ENCODE measurements around the gene EXOSC10.
"Not testable (repeated sequence)": the region's sequence is repeated elsewhere in the genome, so short reads cannot be mapped to it uniquely, and the experiment has no call there.

Gene EXOSC10

DNA sequence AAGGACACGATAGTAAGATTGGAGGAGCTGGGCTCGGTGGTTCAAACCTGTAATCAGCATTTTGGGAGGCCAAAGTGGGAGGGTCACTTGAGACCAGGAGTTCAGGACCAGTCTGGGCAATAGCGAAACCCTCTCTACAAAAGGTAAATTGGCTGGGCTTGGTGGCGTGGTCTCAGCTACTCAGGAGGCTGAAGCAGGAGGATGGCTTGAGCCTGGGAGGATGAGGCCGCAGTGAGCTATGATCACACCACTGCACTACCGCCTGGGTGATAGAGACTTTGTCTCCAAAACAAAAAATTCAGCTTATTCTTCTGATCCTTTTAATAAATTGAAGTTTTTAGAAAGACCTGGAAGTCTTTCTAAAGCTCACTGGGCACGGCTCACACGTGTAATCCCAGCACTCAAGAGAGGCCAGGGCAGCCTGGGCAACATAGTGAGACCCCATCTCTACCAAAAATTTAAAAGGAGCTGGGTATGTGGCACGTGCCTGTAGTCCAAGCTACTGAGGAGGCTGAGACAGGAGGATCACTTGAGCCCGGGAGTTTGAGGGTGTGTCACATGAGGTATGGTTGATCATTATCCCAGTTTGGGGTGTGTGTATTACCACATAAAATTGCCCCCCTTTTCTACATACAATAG, 67.9 kb downstream of the EXOSC10 start:
- no peak overlapping the region for H3K27ac Mint-ChIP-seq

DNA sequence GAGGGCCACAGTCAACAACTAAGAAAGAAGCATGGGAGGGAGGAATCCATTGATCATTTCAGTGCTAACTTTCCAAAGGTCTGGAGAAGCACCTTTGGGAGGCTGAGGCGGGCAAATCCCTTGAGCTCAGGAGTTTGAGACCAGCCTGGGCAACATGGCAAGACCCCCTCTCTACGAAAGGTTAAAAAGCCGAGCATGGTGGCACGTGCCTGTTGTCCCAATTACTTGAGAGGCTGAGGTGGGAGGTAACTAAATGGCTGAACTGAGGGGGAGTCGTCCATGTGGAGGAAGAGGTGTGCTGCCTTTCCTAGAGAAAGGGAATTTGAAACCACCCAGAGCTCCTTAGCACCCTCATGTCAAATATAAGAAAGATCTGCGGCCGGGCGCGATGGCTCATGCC, 68.8 kb downstream of the EXOSC10 start:
- Mint-ChIP-seq H3K27me3 (ENCODE audit: low read depth) (no peaks in the 10 kb centered on the region), H3K4me3 (no peak overlapping the region), H3K9me3 (no peaks in the 10 kb centered on the region), H3K36me3 (ENCODE audit: low read depth) (peaks cover 13% of the 10 kb centered on the region), H3K4me1 (ENCODE audit: low read depth) (peaks cover 2% of the 10 kb centered on the region), H3K27ac (no peak overlapping the region)

More for the DNA sequence above, 67.9 kb downstream of the EXOSC10 start:
- no peaks in the 10 kb centered on the region for H3K27me3 Mint-ChIP-seq (ENCODE audit: low read depth)
- peaks cover 8% of the 10 kb centered on the region for H3K36me3 Mint-ChIP-seq (ENCODE audit: low read depth)
- peaks cover 2% of the 10 kb centered on the region for H3K4me1 Mint-ChIP-seq (ENCODE audit: low read depth)
- H3K9me3 Mint-ChIP-seq, result no peaks in the 10 kb centered on the region
- H3K4me3 Mint-ChIP-seq, result no peak overlapping the region

DNA sequence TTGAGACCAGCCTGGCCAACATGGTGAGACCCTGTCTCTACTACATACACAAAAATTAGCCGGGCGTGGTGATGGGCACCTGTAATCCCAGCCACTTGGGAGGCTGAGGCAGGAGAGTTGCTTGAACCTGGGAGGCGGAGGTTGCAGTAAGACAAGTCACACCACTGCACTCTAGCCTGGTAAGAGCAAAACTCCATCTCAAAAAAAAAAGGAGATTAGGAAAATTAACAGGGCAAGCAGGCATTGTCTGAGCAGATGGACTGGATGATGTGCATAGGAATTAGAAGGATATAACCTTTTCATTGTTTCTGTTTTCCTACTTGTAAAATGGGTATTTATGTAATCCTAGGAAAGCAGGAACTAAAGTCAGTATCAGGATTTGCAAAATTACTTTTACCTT, 71.7 kb downstream of the EXOSC10 start:
- H3K9me3 Mint-ChIP-seq, result no peaks in the 10 kb centered on the region
- no peaks in the 10 kb centered on the region for H3K27me3 Mint-ChIP-seq (ENCODE audit: low read depth)
- H3K4me1 Mint-ChIP-seq (ENCODE audit: low read depth), result peaks cover 5% of the 10 kb centered on the region
- peaks cover 32% of the 10 kb centered on the region for H3K36me3 Mint-ChIP-seq (ENCODE audit: low read depth)
- H3K4me3 Mint-ChIP-seq, result no peak overlapping the region
- no peak overlapping the region for H3K27ac Mint-ChIP-seq

DNA sequence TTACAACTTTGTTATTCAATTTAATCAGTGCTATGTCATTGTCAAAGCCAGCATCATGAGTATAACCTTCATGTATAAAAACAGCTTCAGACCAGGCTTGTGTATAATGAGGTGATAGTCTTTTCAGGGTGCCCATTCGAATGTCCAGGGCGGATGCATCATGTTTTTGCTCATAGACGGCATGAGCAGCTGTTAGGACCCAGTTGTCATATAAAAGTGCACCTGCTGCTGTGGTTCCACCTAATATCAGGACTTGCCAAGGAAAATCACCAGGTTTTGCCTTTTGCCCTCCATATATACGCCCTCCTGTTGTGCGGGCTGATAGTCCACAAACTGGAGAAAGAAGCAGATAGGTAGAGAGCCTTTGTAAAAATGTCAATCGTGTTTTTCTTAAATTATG, 72.4 kb downstream of the EXOSC10 start:
- H3K36me3 Mint-ChIP-seq (ENCODE audit: low read depth), result peaks cover 35% of the 10 kb centered on the region
- H3K27ac Mint-ChIP-seq, result no peak overlapping the region
- no peaks in the 10 kb centered on the region for H3K9me3 Mint-ChIP-seq
- H3K27me3 Mint-ChIP-seq (ENCODE audit: low read depth), result no peaks in the 10 kb centered on the region
- no peak overlapping the region for H3K4me3 Mint-ChIP-seq
- peaks cover 6% of the 10 kb centered on the region for H3K4me1 Mint-ChIP-seq (ENCODE audit: low read depth)

DNA sequence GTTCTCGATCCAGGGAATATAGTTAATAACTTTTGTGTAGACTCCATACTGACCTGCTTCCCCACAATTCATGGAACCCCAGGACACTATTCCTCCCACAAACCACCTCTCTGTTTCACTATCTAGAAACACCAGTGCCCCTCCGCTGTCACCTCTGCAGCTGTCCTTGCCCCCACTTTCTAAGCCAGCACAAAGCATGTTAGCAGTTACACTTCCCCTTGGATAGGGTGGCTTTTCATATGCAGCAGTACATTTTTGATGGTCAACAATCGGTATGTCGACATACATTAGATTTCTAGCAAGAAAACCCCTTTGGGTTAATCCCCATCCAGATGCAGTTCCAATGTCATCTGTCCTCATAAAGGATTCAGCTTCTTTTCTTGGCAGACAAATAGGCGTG, 72.8 kb downstream of the EXOSC10 start:
- no peak overlapping the region for H3K27ac Mint-ChIP-seq
- no peak overlapping the region for H3K4me3 Mint-ChIP-seq
- H3K36me3 Mint-ChIP-seq (ENCODE audit: low read depth), result peaks cover 37% of the 10 kb centered on the region
- H3K27me3 Mint-ChIP-seq (ENCODE audit: low read depth), result no peaks in the 10 kb centered on the region
- peaks cover 8% of the 10 kb centered on the region for H3K4me1 Mint-ChIP-seq (ENCODE audit: low read depth)
- H3K9me3 Mint-ChIP-seq, result no peaks in the 10 kb centered on the region

DNA sequence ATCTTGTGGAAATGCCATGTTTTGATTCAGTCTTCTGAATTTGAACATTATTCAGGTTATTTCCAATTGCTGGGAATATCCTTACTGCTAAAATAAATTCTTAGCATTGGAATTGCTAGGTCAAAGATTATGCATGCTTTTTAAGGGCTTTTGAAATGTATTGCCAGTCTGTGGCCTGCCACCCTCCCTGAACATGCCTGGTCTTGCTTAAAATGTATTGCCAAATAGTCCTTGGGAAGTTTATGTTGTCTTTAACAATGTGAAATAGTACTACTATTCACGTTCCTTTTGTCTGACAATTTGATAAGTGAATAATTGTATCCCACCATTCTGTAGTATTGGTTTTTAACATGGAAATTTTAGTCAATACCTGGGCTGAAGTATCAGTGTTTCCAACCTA, 73.6 kb downstream of the EXOSC10 start:
- Mint-ChIP-seq H3K36me3 (ENCODE audit: low read depth) (peaks cover 39% of the 10 kb centered on the region), H3K27me3 (ENCODE audit: low read depth) (no peaks in the 10 kb centered on the region), H3K4me3 (no peak overlapping the region), H3K27ac (no peak overlapping the region), H3K9me3 (no peaks in the 10 kb centered on the region), H3K4me1 (ENCODE audit: low read depth) (peaks cover 8% of the 10 kb centered on the region)

DNA sequence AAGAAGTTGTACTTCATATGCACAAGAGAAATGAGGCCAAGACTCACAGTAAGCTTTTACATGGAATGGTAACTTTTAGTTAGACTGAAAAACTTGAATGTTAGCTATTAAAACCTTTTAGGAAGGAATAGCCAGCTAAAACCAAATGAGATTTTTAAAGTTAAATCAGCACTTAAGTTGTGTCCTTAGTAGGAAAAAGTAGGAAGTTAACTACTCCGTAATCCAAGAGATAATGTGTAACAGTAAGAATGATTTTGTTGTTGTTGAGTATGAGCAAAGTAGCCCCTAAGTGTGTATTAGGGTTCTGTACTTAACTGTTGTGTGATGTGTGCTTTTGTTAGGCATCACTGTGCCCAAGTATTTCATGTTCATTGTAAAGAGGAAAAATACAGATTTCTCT, 74.1 kb downstream of the EXOSC10 start:
- Mint-ChIP-seq H3K4me3 (no peak overlapping the region), H3K27ac (no peak overlapping the region), H3K4me1 (ENCODE audit: low read depth) (peaks cover 8% of the 10 kb centered on the region), H3K36me3 (ENCODE audit: low read depth) (peaks cover 36% of the 10 kb centered on the region), H3K9me3 (no peaks in the 10 kb centered on the region), H3K27me3 (ENCODE audit: low read depth) (no peaks in the 10 kb centered on the region)

DNA sequence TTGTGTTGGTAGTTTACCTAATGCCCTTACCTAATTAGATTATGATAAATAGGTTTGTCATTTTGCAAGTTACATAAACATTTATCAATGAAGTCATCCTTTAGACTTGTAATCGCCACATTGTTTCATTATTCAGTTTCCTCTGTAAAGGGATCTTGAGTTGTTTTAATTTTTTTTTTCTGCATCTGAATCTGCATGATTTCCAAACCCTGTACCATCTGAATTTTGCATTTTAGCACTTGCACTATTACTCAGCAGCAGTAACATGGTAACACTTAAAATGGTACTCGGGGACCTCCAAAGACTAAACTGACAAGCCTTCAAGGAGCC, 74.8 kb downstream of the EXOSC10 start:
- Mint-ChIP-seq H3K4me1 (ENCODE audit: low read depth) (peaks cover 8% of the 10 kb centered on the region), H3K27ac (no peak overlapping the region), H3K36me3 (ENCODE audit: low read depth) (peaks cover 40% of the 10 kb centered on the region), H3K27me3 (ENCODE audit: low read depth) (no peaks in the 10 kb centered on the region), H3K4me3 (no peak overlapping the region), H3K9me3 (no peaks in the 10 kb centered on the region)

DNA sequence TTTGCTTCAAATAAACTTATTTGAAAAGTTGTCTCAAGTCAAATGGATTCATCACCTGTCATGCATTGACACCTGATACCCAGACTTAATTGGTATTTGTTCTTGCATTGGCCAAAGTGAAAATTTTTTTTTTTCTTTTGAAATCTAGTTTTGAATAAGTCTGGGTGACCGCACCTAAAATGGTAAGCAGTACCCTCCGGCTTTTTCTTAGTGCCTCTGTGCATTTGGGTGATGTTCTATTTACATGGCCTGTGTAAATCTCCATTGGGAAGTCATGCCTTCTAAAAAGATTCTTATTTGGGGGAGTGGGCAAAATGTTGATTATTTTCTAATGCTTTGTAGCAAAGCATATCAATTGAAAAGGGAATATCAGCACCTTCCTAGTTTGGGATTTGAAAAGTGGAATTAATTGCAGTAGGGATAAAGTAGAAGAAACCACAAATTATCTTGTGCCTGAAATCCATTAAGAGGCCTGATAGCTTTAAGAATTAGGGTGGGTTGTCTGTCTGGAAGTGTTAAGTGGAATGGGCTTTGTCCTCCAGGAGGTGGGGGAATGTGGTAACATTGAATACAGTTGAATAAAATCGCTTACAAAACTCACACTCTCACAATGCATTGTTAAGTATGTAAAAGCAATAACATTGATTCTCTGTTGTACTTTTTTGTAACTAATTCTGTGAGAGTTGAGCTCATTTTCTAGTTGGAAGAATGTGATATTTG, 75.4 kb downstream of the EXOSC10 start:
- H3K4me1 Mint-ChIP-seq (ENCODE audit: low read depth), result peaks cover 8% of the 10 kb centered on the region
- peaks cover 42% of the 10 kb centered on the region for H3K36me3 Mint-ChIP-seq (ENCODE audit: low read depth)
- H3K4me3 Mint-ChIP-seq, result no peak overlapping the region
- H3K27ac Mint-ChIP-seq, result no peak overlapping the region
- no peaks in the 10 kb centered on the region for H3K9me3 Mint-ChIP-seq
- no peaks in the 10 kb centered on the region for H3K27me3 Mint-ChIP-seq (ENCODE audit: low read depth)

DNA sequence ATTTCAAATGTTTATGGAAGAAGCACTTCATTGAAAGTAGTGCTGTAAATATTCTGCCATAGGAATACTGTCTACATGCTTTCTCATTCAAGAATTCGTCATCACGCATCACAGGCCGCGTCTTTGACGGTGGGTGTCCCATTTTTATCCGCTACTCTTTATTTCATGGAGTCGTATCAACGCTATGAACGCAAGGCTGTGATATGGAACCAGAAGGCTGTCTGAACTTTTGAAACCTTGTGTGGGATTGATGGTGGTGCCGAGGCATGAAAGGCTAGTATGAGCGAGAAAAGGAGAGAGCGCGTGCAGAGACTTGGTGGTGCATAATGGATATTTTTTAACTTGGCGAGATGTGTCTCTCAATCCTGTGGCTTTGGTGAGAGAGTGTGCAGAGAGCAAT, 76.5 kb downstream of the EXOSC10 start:
- H3K4me3 Mint-ChIP-seq, result no peak overlapping the region
- no peak overlapping the region for H3K27ac Mint-ChIP-seq
- peaks cover 50% of the 10 kb centered on the region for H3K36me3 Mint-ChIP-seq (ENCODE audit: low read depth)
- H3K4me1 Mint-ChIP-seq (ENCODE audit: low read depth), result peaks cover 12% of the 10 kb centered on the region
- no peaks in the 10 kb centered on the region for H3K27me3 Mint-ChIP-seq (ENCODE audit: low read depth)
- H3K9me3 Mint-ChIP-seq, result no peaks in the 10 kb centered on the region

DNA sequence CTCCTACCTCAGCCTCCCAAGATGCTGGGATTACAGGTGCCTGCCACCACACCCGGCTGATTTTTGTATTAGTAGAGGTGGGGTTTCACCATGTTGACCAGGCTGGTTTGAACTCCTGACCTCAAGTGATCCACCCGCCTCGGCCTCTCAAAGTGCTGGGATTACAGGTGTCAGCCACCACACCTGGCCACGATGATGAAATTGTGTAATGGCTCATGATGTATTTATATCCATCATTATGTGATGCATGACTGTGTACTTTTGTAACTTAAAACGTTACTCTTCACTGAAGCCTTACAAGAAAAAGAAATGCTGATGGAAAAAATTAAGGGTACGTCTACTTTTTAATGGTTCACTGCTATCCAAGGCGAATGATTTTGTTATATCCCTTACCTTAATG, 79.7 kb downstream of the EXOSC10 start:
- Mint-ChIP-seq H3K4me3 (no peak overlapping the region), H3K36me3 (ENCODE audit: low read depth) (peaks cover 47% of the 10 kb centered on the region), H3K27ac (no peak overlapping the region), H3K4me1 (ENCODE audit: low read depth) (peaks cover 17% of the 10 kb centered on the region), H3K27me3 (ENCODE audit: low read depth) (no peaks in the 10 kb centered on the region), H3K9me3 (no peaks in the 10 kb centered on the region)

DNA sequence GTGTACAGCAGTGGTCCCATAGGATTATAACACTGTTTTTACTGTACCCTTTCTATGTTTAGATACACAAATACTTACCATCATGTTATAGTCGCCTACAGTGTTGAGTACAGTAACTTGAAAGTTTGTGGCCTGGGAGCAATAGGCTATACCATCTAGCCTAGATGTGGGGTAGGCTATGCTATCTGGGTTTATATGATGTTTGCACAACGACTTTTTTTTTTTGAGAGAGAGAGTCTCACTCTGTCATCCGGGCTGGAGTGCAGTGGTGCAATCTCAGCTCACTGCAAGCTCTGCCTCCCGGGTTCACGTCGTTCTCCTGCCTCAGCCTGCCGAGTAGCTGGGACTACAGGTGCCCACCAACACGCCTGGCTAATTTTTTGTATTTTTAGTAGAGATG, 80.3 kb downstream of the EXOSC10 start:
- Mint-ChIP-seq H3K4me1 (ENCODE audit: low read depth) (peaks cover 22% of the 10 kb centered on the region), H3K36me3 (ENCODE audit: low read depth) (peaks cover 48% of the 10 kb centered on the region)
- not testable (repeated sequence) for H3K4me3 Mint-ChIP-seq; H3K9me3 Mint-ChIP-seq; H3K27ac Mint-ChIP-seq; H3K27me3 Mint-ChIP-seq (ENCODE audit: low read depth)
